Right renal cortex interstitium (tissue), 3 donors: ENCODE measurements around the gene KRTAP9-3. TPM values are rescaled to one million over a fixed set of nuclear protein-coding genes. Genes with fewer than 3 reads are reported as not detected.
"Not testable (repeated sequence)": the region's sequence is repeated elsewhere in the genome, so short reads cannot be mapped to it uniquely, and the experiment has no call there.

Experiments used
- DNase-seq, 3 donors: peaks; one replicate each; pipeline ENCODE4 v3.0.0-alpha.2; 2013; ENCODE audit warnings: low read depth in 3 of 3, low spot score in 2 of 3
- polyA plus RNA-seq, 3 donors: library from polyadenylated mRNA; unstranded; fragments of 120-200 nt; gene quantifications; one replicate each; pipeline ENCODE4 v1.2.1, GENCODE V29; 2013; ENCODE audit not compliant: insufficient read length in 3 of 3

Gene KRTAP9-3
- polyA plus RNA-seq, 3 donors: not detected

- DNase-seq: not testable (repeated sequence)
Observed at GRCh38 chr17:41249637-41250240, 17.5 kb downstream of the KRTAP9-3 start, which contains the start of gene KRTAP9-4. KRTAP9-4 (plus strand) TSS chr17:41249687; CDS start chr17:41249721, 34 bp downstream.

GRCh38 chr17:41251261-41251660 is 19.0 kb downstream of the KRTAP9-3 start:
- no peak for DNase-seq

DNA sequence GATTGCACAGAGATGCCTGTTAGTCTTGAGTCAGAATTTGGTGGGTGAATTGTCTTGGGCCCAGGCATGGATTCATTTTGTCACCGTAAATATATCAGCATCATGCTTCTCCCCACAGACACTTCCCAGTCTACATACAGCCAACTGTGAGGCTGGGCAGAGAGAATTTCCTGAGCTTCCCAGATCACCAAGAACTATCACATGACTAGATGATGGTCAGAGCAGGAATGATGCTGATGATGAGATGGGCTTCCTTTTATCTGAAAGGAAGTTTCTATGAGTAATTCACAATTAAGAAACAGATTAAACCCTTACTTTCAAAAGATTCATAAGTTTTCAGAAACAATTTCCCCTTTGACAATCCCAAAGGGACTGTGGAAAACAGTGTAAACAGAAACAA is 22.6 kb downstream of the KRTAP9-3 start:
- DNase-seq: no peak

GRCh38 chr17:41255381-41256290 is 23.4 kb downstream of the KRTAP9-3 start, which contains the start of gene KRTAP9-9:
KRTAP9-9 (plus strand) TSS chr17:41255384.
- DNase-seq: not testable (repeated sequence)

DNA sequence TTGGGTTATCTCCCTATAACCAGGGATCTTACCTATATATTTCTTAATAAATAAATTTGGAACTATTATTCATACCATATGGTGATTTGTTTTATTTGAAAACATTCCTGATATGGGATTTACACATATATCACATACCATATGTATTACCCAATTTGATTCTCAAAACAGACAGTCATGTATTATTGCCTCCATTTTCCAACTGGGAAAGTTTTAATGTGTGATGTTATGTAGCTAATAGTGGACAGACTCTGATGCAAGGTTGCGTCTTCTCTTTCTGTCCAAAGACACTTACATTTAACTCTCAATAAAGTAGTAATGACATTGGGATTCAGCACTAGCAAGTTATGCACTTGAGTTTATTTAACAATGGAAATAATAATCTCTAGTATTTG is 24.0 kb downstream of the KRTAP9-3 start:
- DNase-seq: no peak

- DNase-seq: no peak
Observed at GRCh38 chr17:41258406-41258805, 26.2 kb downstream of the KRTAP9-3 start.

DNA sequence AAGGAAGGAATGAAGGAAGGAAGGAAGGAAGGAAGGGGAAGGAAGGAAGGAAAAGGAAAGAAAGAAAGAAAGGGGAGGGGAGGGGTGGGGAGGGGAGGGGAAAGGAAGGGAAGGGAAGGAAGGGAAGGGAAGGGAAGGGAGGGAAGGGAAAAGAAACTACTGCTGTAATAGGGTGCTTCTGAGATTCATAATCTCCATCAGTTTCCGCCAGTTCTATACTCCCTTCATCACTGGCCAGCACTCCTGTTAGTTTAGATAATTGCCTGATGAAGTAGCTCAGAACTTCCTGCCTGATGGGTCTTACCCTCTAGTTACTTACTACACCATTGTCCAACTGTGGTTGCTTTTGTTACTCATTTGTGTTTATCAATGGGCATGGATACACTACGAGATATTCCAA is 31.0 kb downstream of the KRTAP9-3 start:
- no peak for DNase-seq

DNA sequence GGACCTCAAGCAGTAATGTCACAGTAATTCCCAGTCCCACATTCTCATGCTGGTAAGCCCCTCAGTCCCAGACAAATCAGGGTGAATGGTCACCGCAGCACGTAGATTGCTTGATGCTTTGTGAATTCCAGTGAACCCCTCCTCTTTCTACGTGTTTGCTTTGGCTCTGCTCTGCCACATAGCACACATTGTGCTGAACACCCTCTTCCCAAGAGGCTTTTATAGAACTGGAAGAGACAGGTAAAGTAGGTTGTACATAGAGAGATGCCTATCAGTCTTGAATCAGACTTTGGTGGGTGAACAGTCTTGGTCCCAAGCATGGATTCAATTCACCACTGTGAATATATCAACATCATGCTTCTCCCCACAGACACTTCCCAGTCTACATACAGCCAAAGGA is 32.4 kb downstream of the KRTAP9-3 start:
- DNase-seq: no peak

GRCh38 chr17:41265078-41265477 is 32.8 kb downstream of the KRTAP9-3 start, which contains the start of gene KRTAP9-6:
KRTAP9-6 (plus strand) TSS chr17:41265378; CDS start chr17:41265378, 0 bp downstream.
- DNase-seq: no peak

- no peak for DNase-seq
Observed at GRCh38 chr17:41267711-41268110, 35.5 kb downstream of the KRTAP9-3 start.

- DNase-seq: not testable (repeated sequence)
Observed at GRCh38 chr17:41271323-41271722, 39.1 kb downstream of the KRTAP9-3 start.

DNA sequence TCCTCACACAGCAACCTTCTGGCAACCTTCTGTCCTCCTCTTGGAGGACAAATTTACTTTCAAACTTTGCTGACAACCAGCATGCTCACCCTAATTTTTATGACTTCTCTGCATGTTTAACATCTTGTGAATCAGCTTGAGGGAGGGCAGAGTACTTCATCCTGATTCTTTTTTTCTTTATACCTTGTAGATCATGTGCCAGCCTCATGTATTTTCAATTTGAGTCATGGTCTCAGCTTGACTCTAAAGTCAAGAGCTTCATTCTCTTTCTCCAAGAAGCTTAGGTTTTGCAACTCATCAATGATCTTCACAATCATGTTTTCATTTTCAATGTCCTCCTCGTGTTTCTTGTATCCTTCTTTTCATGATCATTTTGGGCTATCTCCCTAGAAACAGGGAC is 39.6 kb downstream of the KRTAP9-3 start:
- no peak for DNase-seq

DNA sequence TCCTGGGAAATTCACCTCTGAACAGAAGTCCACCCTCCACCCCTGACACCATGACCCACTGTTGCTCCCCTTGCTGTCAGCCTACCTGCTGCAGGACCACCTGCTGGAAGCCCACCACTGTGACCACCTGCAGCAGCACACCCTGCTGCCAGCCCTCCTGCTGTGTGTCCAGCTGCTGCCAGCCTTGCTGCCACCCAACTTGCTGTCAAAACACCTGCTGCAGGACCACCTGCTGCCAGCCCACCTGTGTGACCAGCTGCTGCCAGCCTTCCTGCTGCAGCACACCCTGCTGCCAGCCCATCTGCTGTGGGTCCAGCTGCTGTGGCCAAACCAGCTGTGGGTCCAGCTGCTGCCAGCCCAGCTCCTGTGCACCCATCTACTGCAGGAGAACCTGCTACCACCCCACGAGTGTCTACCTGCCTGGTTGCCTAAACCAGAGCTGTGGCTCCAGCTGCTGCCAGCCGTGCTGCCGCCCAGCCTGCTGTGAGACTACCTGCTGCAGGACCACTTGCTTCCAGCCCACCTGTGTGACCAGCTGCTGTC is 43.5 kb downstream of the KRTAP9-3 start, which contains the start of gene KRTAP9-7:
Gene KRTAP9-7 (plus strand): TSS at position 51 of the 543 bp plus-strand sequence. CDS start 0 bp downstream, at position 51.
- not testable (repeated sequence) for DNase-seq

DNA sequence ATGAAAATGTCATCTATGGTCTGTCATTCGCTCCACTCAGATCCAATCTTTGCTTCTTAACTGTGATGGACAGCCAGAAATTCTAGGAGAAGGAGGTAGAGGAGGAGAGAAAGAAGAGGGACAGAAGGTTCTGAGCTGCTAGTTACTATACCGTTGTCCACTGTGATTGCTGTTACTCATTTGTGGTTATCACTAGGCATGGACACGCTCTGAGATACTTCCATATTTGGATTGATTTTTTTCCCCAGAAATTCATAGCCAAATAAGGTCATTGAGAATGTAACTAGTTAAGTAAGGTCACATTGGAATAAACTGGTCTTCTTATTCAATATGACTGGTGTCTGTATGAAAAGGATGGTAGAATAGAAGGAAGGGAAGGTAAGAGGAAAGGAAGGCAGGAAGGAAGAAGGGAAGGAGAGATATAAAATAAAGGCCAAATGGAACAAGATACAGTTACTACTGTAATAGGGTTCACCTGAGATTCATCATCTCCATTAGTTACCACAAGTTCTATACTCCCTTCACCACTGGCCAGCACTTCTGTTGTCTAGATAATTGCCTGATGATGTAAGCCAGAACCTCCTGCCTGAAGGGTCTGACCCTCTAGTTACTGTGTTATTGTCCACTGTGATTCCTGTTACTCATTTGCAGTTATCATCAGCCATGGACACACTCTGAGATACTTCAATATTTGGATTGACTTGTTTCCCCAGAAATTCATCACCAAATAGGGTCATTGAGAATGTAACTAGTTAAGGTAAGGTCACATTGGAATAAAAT is 46.1 kb downstream of the KRTAP9-3 start:
- no peak for DNase-seq

Other genes starting within 250 kb of the KRTAP9-3 start
- not detected for gene KRT40, start 248.1 kb upstream of the KRTAP9-3 start, polyA plus RNA-seq
- gene KRTAP3-3, start 238.3 kb upstream of the KRTAP9-3 start, polyA plus RNA-seq: not detected
- gene KRTAP3-2, start 232.5 kb upstream of the KRTAP9-3 start, polyA plus RNA-seq: not detected
- not detected for gene KRTAP3-1, start 223.3 kb upstream of the KRTAP9-3 start, polyA plus RNA-seq
- gene KRTAP1-5, start 205.2 kb upstream of the KRTAP9-3 start, polyA plus RNA-seq: not detected
- not detected for gene KRTAP1-4, start 202.3 kb upstream of the KRTAP9-3 start, polyA plus RNA-seq
- not detected for gene KRTAP1-3, start 197.6 kb upstream of the KRTAP9-3 start, polyA plus RNA-seq
- gene KRTAP1-1, start 191.0 kb upstream of the KRTAP9-3 start, polyA plus RNA-seq: not detected
- not detected for gene KRTAP2-1, start 185.1 kb upstream of the KRTAP9-3 start, polyA plus RNA-seq
- not detected for gene KRTAP2-2, start 177.2 kb upstream of the KRTAP9-3 start, polyA plus RNA-seq
- not detected for gene KRTAP2-3, start 172.3 kb upstream of the KRTAP9-3 start, polyA plus RNA-seq
- not detected for gene KRTAP2-4, start 166.6 kb upstream of the KRTAP9-3 start, polyA plus RNA-seq
- gene KRTAP4-7, start 148.3 kb upstream of the KRTAP9-3 start, polyA plus RNA-seq: not detected
- not detected for gene KRTAP4-8, start 134.3 kb upstream of the KRTAP9-3 start, polyA plus RNA-seq
- gene KRTAP4-16, start 130.2 kb upstream of the KRTAP9-3 start, polyA plus RNA-seq: not detected
- not detected for gene KRTAP4-9, start 127.1 kb upstream of the KRTAP9-3 start, polyA plus RNA-seq
- gene KRTAP4-11, start 114.1 kb upstream of the KRTAP9-3 start, polyA plus RNA-seq: not detected
- not detected for gene KRTAP4-12, start 108.3 kb upstream of the KRTAP9-3 start, polyA plus RNA-seq
- gene KRTAP4-6, start 91.9 kb upstream of the KRTAP9-3 start, polyA plus RNA-seq: not detected
- not detected for gene KRTAP4-5, start 82.6 kb upstream of the KRTAP9-3 start, polyA plus RNA-seq
- gene KRTAP4-4, start 71.7 kb upstream of the KRTAP9-3 start, polyA plus RNA-seq: not detected
- not detected for gene KRTAP4-3, start 64.2 kb upstream of the KRTAP9-3 start, polyA plus RNA-seq
- not detected for gene KRTAP4-2, start 54.2 kb upstream of the KRTAP9-3 start, polyA plus RNA-seq
- gene KRTAP4-1, start 47.5 kb upstream of the KRTAP9-3 start, polyA plus RNA-seq: not detected
- not detected for gene KRTAP9-1, start 42.6 kb upstream of the KRTAP9-3 start, polyA plus RNA-seq
- gene KRTAP9-2, start 5.8 kb upstream of the KRTAP9-3 start, polyA plus RNA-seq: not detected
- not detected for gene KRTAP9-8, start 5.5 kb downstream of the KRTAP9-3 start, polyA plus RNA-seq
- not detected for gene KRTAP9-4, start 17.2 kb downstream of the KRTAP9-3 start, polyA plus RNA-seq
- not detected for gene KRTAP9-9, start 22.9 kb downstream of the KRTAP9-3 start, polyA plus RNA-seq
- gene KRTAP9-6, start 32.9 kb downstream of the KRTAP9-3 start, polyA plus RNA-seq: under 1 TPM; 0.10 to 0.14 (median 0.11) TPM
- gene KRTAP9-7, start 43.2 kb downstream of the KRTAP9-3 start, polyA plus RNA-seq: not detected
- gene KRTAP29-1, start 70.4 kb downstream of the KRTAP9-3 start, polyA plus RNA-seq: not detected
- not detected for gene KRTAP16-1, start 76.9 kb downstream of the KRTAP9-3 start, polyA plus RNA-seq
- not detected for gene KRTAP17-1, start 83.3 kb downstream of the KRTAP9-3 start, polyA plus RNA-seq
- gene KRT33A, start 118.4 kb downstream of the KRTAP9-3 start, polyA plus RNA-seq: not detected
- gene KRT33B, start 137.4 kb downstream of the KRTAP9-3 start, polyA plus RNA-seq: not detected
- not detected for gene KRT34, start 149.9 kb downstream of the KRTAP9-3 start, polyA plus RNA-seq
- gene KRT31, start 165.2 kb downstream of the KRTAP9-3 start, polyA plus RNA-seq: not detected
- not detected for gene KRT37, start 192.1 kb downstream of the KRTAP9-3 start, polyA plus RNA-seq
- gene KRT38, start 208.5 kb downstream of the KRTAP9-3 start, polyA plus RNA-seq: not detected
- not detected for gene KRT32, start 234.9 kb downstream of the KRTAP9-3 start, polyA plus RNA-seq
- gene KRT35, start 248.7 kb downstream of the KRTAP9-3 start, polyA plus RNA-seq: under 1 TPM in 1 of 3 donors, not detected in 2; 0.10 TPM